H9 (cell line): ENCODE results near the gene IGF1R. TPM values are rescaled to one million over a fixed set of nuclear protein-coding genes. Genes with fewer than 3 reads are reported as not detected.

Experiments
- DNase-seq: peaks from one replicate; pipeline ENCODE4 v3.0.0-alpha.2; 2017
- H2AFZ ChIP-seq: one replicate; pipeline ENCODE4 v1.6.1; 2013; ENCODE audit warnings: mild to moderate bottlenecking, low read length, control low read depth, moderate library complexity
- H2AK5ac ChIP-seq: 2 replicates; pipeline ENCODE4 v1.6.1; 2013; ENCODE audit warnings: low read length, control low read depth, mixed read lengths; ENCODE audit not compliant: insufficient read length
- H2BK120ac ChIP-seq: one replicate; pipeline ENCODE4 v1.6.1; 2013; ENCODE audit warnings: low read depth, mild to moderate bottlenecking, low read length, control low read depth, inconsistent platforms; ENCODE audit not compliant: poor library complexity, severe bottlenecking
- H2BK12ac ChIP-seq: 2 replicates; pipeline ENCODE4 v1.6.1; 2013; ENCODE audit warnings: low read length, control low read depth, mixed read lengths, low read depth; ENCODE audit not compliant: insufficient read length
- H2BK15ac ChIP-seq: 2 replicates; pipeline ENCODE4 v1.6.1; 2013; ENCODE audit warnings: low read depth, low read length, control low read depth
- H2BK20ac ChIP-seq: one replicate; pipeline ENCODE4 v1.6.1; 2013; ENCODE audit warnings: low read depth, mild to moderate bottlenecking, low read length, control low read depth, inconsistent platforms; ENCODE audit not compliant: poor library complexity, severe bottlenecking
- H2BK5ac ChIP-seq: 2 replicates; pipeline ENCODE4 v1.6.1; 2013; ENCODE audit warnings: low read length, control low read depth, mixed read lengths; ENCODE audit not compliant: insufficient read length
- H3K14ac ChIP-seq: 2 replicates; pipeline ENCODE4 v1.6.1; 2013; ENCODE audit warnings: low read length, control low read depth; ENCODE audit not compliant: insufficient read depth
- H3K18ac ChIP-seq: 2 replicates; pipeline ENCODE4 v1.6.1; 2013; ENCODE audit warnings: low read depth, mild to moderate bottlenecking, mixed read lengths, low read length, control low read depth; ENCODE audit not compliant: insufficient read length
- H3K23ac ChIP-seq: 2 replicates; pipeline ENCODE4 v1.6.1; 2013; ENCODE audit warnings: low read length, control low read depth, mixed read lengths, low read depth; ENCODE audit not compliant: insufficient read length
- H3K23me2 ChIP-seq: 2 replicates; pipeline ENCODE4 v1.6.1; 2013; ENCODE audit warnings: low read depth, mild to moderate bottlenecking, mixed read lengths, low read length, control low read depth; ENCODE audit not compliant: insufficient read length, poor library complexity, severe bottlenecking
- H3K27ac ChIP-seq: 2 replicates; pipeline ENCODE4 v1.5.1; 2013; ENCODE audit warnings: low read length, control low read depth, mixed read lengths, low read depth; ENCODE audit not compliant: insufficient read length
- H3K27me3 ChIP-seq: 2 replicates; pipeline ENCODE4 v1.6.1; 2013; ENCODE audit warnings: low read length, control low read depth, inconsistent platforms; ENCODE audit not compliant: insufficient read depth
- H3K4ac ChIP-seq: 2 replicates; pipeline ENCODE4 v1.6.1; 2013; ENCODE audit warnings: low read depth, mild to moderate bottlenecking, control low read depth, inconsistent platforms, low read length, moderate library complexity
- H3K4me1 ChIP-seq: 2 replicates; pipeline ENCODE4 v1.6.1; 2013; ENCODE audit warnings: low read length, control low read depth, inconsistent platforms; ENCODE audit not compliant: insufficient read depth
- H3K4me2 ChIP-seq: 2 replicates; pipeline ENCODE4 v1.6.1; 2013; ENCODE audit warnings: low read length, control low read depth, mixed read lengths; ENCODE audit not compliant: insufficient read length, insufficient read depth
- H3K56ac ChIP-seq: 2 replicates; pipeline ENCODE4 v1.6.1; 2013; ENCODE audit warnings: low read depth, mild to moderate bottlenecking, mixed read lengths, low read length, control low read depth; ENCODE audit not compliant: insufficient read length
- H3K79me1 ChIP-seq: 2 replicates; pipeline ENCODE4 v1.6.1; 2013; ENCODE audit warnings: low read depth, mild to moderate bottlenecking, moderate library complexity, low read length, control low read depth, inconsistent platforms; ENCODE audit not compliant: insufficient read depth, poor library complexity, severe bottlenecking
- H3K79me2 ChIP-seq: 2 replicates; pipeline ENCODE4 v1.6.1; 2013; ENCODE audit warnings: low read length, control low read depth, inconsistent platforms; ENCODE audit not compliant: insufficient read depth
- H3K9ac ChIP-seq: 2 replicates; pipeline ENCODE4 v1.6.1; 2013; ENCODE audit warnings: low read length, control low read depth, mixed read lengths; ENCODE audit not compliant: insufficient read length; ENCODE audit errors: extremely low read depth
- H3K9me3 ChIP-seq: one replicate; pipeline ENCODE4 v1.6.1; 2013; ENCODE audit warnings: low read depth, low read length, inconsistent platforms; ENCODE audit not compliant: control insufficient read depth
- H3T11ph ChIP-seq: one replicate; pipeline ENCODE4 v1.6.1; 2013; ENCODE audit warnings: mild to moderate bottlenecking, low read length, control low read depth, inconsistent platforms
- H4K20me1 ChIP-seq: one replicate; pipeline ENCODE4 v1.6.1; 2013; ENCODE audit not compliant: control insufficient read depth, insufficient read length, insufficient read depth
- H4K5ac ChIP-seq: 2 replicates; pipeline ENCODE4 v1.6.1; 2013; ENCODE audit warnings: low read depth, mild to moderate bottlenecking, mixed read lengths, low read length, control low read depth; ENCODE audit not compliant: insufficient read length
- H4K8ac ChIP-seq: replicated peaks from 2 replicates; pipeline ENCODE4 v1.6.1; 2013; ENCODE audit warnings: low read length, control low read depth, mixed read lengths, low read depth; ENCODE audit not compliant: insufficient read length
- H4K91ac ChIP-seq: 2 replicates; pipeline ENCODE4 v1.6.1; 2013; ENCODE audit warnings: low read depth, mild to moderate bottlenecking, moderate library complexity, mixed read lengths, low read length, control low read depth; ENCODE audit not compliant: insufficient read length
- H3K27ac Mint-ChIP-seq, 3 experiments: 2 replicates in 2 of 3; 3 replicates in 1 of 3; pipeline ENCODE4 v1.8.0; 2020 to 2021; ENCODE audit warnings: mixed read lengths in 3 of 3, mild to moderate bottlenecking in 1 of 3, moderate library complexity in 1 of 3
- H3K27me3 Mint-ChIP-seq: 2 replicates; pipeline ENCODE4 v1.8.0; 2021; ENCODE audit warnings: low read depth, mild to moderate bottlenecking, moderate library complexity, mixed read lengths
- H3K36me3 Mint-ChIP-seq, 3 experiments: 2 replicates in 2 of 3; 3 replicates in 1 of 3; pipeline ENCODE4 v1.8.0; 2020 to 2021; ENCODE audit warnings: low read depth in 3 of 3, mixed read lengths in 3 of 3; ENCODE audit not compliant: insufficient read depth in 1 of 3
- H3K4me1 Mint-ChIP-seq, 2 experiments: 2 replicates each; pipeline ENCODE4 v1.8.0; 2020; ENCODE audit warnings: mixed read lengths in 2 of 2
- H3K4me3 Mint-ChIP-seq, 2 experiments: 2 replicates in 1 of 2; 3 replicates in 1 of 2; pipeline ENCODE4 v1.8.0; 2020 to 2021; ENCODE audit warnings: mild to moderate bottlenecking in 2 of 2, mixed read lengths in 2 of 2, moderate library complexity in 1 of 2
- H3K9me3 Mint-ChIP-seq, 2 experiments: 2 replicates in 1 of 2; 3 replicates in 1 of 2; pipeline ENCODE4 v1.8.0; 2020; ENCODE audit warnings: mild to moderate bottlenecking in 2 of 2, mixed read lengths in 2 of 2, moderate library complexity in 1 of 2
- CTCF ChIP-seq: fragments of 200-600 bp; sonication (generic); conservative IDR thresholded peaks from 3 replicates; pipeline ENCODE4 v1.8.0; 2021; ENCODE audit warnings: antibody characterized with exemption, mild to moderate bottlenecking
- WGBS: extraction: QIAGEN DNeasy Blood & Tissue Kit; methylation state at CpG from one replicate; pipeline ENCODE4 v1.1.7; 2013; ENCODE audit warnings: missing lambda C conversion rate, low lambda C conversion rate, mixed read lengths; ENCODE audit not compliant: insufficient read length; ENCODE audit errors: extremely low coverage; 5-methylcytosine and 5-hydroxymethylcytosine counted together
- total RNA-seq: library from RNA; stranded (reverse); gene quantifications from 2 replicates; pipeline ENCODE4 v1.2.1, GENCODE V29; 2021

IGF1R gene
- total RNA-seq, 1 experiment from 2014 or later = 70.0 TPM

GRCh38 chr15:98690272-98690950 is 42.1 kb downstream of the IGF1R start:
- H4K20me1 ChIP-seq = peaks cover 3% of the 10 kb centered on the region

More at GRCh38 chr15:98690272-98690950, 42.1 kb downstream of the IGF1R start:
- no peaks in the 10 kb centered on the region; a peak in 1 of 7 replicates for H3K36me3 Mint-ChIP-seq
- no peak overlapping the region for H3T11ph ChIP-seq
- no peak overlapping the region for H2BK20ac ChIP-seq
- no peak overlapping the region for H4K5ac ChIP-seq
- H3K56ac ChIP-seq = no peak overlapping the region
- H3K4ac ChIP-seq = no peak overlapping the region
- H4K91ac ChIP-seq = no peak overlapping the region
- no peak overlapping the region for H3K18ac ChIP-seq
- H3K9me3 ChIP-seq = no peaks in the 10 kb centered on the region
- no peak overlapping the region for H3K4me2 ChIP-seq
- no peak overlapping the region for H2BK5ac ChIP-seq
- H3K23ac ChIP-seq = no peak overlapping the region
- no peak overlapping the region for H2BK12ac ChIP-seq
- no peaks in the 10 kb centered on the region for H3K27me3 Mint-ChIP-seq
- H3K23me2 ChIP-seq = no peaks in the 10 kb centered on the region
- no peak overlapping the region for H3K27ac Mint-ChIP-seq
- H3K27me3 ChIP-seq = no peaks in the 10 kb centered on the region
- no peaks in the 10 kb centered on the region for H3K9me3 Mint-ChIP-seq
- H3K4me1 Mint-ChIP-seq = peaks cover 60 to 63% of the 10 kb centered on the region in 2 experiments
- no peak overlapping the region for H4K8ac ChIP-seq
- peaks cover 14% of the 10 kb centered on the region for H3K79me1 ChIP-seq
- no peak overlapping the region for H3K27ac ChIP-seq
- no peak overlapping the region for H3K9ac ChIP-seq
- peaks cover 24% of the 10 kb centered on the region; the same call in 1 of the 2 replicates for H3K4me1 ChIP-seq
- H2BK120ac ChIP-seq = no peak overlapping the region
- H3K14ac ChIP-seq = no peak overlapping the region
- H2AFZ ChIP-seq = no peak overlapping the region
- H2AK5ac ChIP-seq = no peak overlapping the region
- H3K79me2 ChIP-seq = peaks cover 82% of the 10 kb centered on the region
- WGBS = no CpG with 5 or more reads among the region's 6 CpGs
- no peak overlapping the region for H2BK15ac ChIP-seq
- no peak overlapping the region; a peak in 1 of 5 replicates for H3K4me3 Mint-ChIP-seq
- TF ChIP-seq CTCF = no peak
- DNase-seq = no peak
